GM18519 (cell line): ENCODE measurements around the gene FHIP1A.
"Not testable (repeated sequence)": the region's sequence is repeated elsewhere in the genome, so short reads cannot be mapped to it uniquely, and the experiment has no call there.

Experiments
- ATAC-seq: cut with Tn5 transposase; IDR thresholded peaks from one replicate; pipeline ENCODE4 v1.9.1; 2021; ENCODE audit warnings: mild to moderate bottlenecking, moderate library complexity; ENCODE audit not compliant: unreplicated experiment, low FRiP score

The FHIP1A gene

DNA sequence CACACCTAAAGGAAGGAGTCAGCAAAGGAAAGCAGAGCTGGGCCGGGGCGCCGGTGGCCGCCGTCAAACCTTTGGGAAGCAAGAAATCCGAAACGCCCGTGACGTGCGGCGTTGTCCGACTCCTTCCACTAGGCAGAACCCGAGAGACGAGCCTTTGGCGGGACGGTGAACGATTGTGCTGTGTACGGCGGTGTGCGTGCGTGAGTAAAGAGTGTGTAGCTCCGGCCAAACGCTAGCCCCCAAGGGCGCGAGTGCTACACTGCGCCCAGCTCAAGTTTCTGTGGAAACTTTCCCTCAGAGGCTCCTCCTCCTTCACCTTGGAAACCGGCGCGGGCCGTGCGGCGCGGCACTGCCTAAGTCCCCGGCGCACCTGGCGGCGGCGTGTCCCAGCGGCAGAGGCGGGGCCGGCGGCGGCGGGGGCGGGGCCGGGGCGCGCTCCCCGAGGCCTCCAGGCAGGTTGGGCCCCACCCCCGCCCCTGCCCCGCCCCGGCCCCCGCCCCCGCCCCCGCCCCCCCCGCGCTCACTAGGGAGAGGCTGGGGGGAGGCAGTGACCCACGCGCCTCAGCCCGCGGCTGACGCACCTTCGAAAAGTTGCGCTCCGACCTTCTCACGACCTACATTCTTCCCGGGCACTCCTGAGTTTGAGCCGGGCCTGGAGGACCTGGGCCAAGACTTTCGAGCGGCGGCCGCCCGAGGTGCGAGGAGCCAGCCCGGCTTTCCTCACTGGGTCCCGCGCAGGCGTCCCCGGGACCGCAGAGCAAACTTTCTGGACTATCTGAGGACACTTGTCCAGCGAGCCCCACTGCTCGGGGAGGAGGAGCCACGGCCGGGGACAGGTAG lies at the start of gene FHIP1A:
FHIP1A (plus strand) TSS at position 547 of the 840 bp plus-strand sequence. CDS start 157,084 bp downstream, outside the sequence.
- ATAC-seq = peak; percentile 83

GRCh38 chr4:151359576-151359975 lies 49.4 kb upstream of the FHIP1A start:
- ATAC-seq = no peak

GRCh38 chr4:151361126-151361525 lies 47.9 kb upstream of the FHIP1A start:
- ATAC-seq = no peak

DNA sequence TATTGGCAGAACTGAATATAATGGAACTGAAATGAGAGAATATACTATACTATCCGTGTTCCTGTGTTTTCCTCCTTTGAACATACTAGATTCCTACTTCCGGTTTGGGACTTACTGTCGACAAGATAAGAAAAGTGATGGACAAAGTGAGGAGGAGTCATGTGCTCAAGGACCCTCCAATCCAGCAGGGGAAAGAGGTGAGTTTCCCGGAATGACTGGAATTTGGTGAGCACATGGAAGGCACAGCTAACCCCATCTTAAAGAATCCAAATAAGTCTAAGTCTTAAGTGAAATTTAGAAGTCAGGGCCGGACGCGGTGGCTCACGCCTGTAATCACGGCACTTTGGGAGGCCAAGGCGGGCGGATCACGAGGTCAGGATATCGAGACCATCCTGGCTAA lies 47.0 kb upstream of the FHIP1A start:
- ATAC-seq = no peak

- ATAC-seq = peak; percentile 92
Measured at GRCh38 chr4:151362404-151363164, 46.4 kb upstream of the FHIP1A start.

GRCh38 chr4:151376540-151376939 lies 32.4 kb upstream of the FHIP1A start:
- no peak for ATAC-seq

DNA sequence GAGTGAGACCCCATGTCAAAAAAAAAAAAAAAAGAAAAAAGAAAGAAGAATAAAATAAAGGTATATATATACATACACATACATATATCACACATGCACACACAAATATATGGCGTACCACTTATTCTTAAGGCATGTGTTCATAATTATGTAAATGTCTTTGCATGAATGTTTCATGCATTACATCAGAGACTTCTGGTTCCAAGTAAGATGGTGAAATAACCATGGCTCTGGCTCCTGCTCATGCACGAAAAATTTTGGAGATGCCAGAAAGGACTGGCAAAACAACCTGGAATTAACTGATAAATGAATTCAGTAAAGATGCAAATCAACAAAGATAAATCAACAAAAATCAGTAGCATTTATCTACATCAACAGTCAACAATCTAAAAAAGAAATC lies 19.7 kb upstream of the FHIP1A start:
- no peak for ATAC-seq

GRCh38 chr4:151389799-151390198 lies 19.2 kb upstream of the FHIP1A start:
- not testable (repeated sequence) for ATAC-seq

GRCh38 chr4:151395873-151396272 lies 13.1 kb upstream of the FHIP1A start:
- ATAC-seq = no peak

DNA sequence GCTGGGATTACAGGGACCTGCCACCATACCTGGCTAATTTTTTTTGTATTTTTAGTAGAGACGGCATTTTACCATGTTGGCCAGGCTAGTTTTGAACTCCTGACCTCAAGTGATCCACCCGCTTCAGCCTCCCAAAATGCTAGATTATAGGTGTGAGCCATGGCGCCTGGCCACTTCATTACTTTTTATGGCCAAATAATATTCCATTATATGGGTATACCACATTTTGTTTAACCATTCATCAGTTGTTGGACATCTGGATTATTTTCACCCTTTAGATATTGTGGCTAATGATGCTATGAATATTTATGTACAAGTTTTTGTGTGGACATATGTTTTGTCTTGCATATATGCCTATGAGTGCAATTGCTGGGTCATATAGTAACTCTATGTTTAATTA lies 8.6 kb upstream of the FHIP1A start:
- no peak for ATAC-seq

GRCh38 chr4:151401739-151402138 lies 7.2 kb upstream of the FHIP1A start:
- no peak for ATAC-seq

- ATAC-seq = no peak
Measured at GRCh38 chr4:151402145-151402865, 6.7 kb upstream of the FHIP1A start.

GRCh38 chr4:151403656-151404055 lies 5.3 kb upstream of the FHIP1A start:
- ATAC-seq = no peak

DNA sequence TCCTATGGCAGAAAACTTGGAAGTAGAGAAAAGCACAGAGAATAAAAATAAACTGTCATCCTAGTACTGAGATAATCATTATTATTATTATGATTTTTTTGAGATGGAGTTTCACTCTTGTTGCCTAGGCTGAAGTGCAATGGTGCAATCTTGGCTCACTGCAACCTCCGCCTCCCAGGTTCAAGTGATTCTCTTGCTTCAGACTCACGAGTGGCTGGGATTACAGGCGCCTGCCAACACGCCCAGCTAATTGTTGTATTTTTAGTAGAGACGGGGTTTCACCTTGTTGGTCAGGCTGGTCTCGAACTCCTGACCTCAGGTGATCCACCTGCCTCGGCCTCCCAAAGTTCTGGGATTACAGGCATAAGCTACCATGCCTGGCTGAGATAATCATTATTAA lies 4.2 kb upstream of the FHIP1A start:
- ATAC-seq = not testable (repeated sequence)

GRCh38 chr4:151407018-151407417 lies 2.0 kb upstream of the FHIP1A start:
- no peak for ATAC-seq

GRCh38 chr4:151407466-151408379 lies 1.3 kb upstream of the FHIP1A start:
- ATAC-seq = peak; percentile 80

GRCh38 chr4:151408380-151408629 lies 671 bp upstream of the FHIP1A start:
- no peak for ATAC-seq

DNA sequence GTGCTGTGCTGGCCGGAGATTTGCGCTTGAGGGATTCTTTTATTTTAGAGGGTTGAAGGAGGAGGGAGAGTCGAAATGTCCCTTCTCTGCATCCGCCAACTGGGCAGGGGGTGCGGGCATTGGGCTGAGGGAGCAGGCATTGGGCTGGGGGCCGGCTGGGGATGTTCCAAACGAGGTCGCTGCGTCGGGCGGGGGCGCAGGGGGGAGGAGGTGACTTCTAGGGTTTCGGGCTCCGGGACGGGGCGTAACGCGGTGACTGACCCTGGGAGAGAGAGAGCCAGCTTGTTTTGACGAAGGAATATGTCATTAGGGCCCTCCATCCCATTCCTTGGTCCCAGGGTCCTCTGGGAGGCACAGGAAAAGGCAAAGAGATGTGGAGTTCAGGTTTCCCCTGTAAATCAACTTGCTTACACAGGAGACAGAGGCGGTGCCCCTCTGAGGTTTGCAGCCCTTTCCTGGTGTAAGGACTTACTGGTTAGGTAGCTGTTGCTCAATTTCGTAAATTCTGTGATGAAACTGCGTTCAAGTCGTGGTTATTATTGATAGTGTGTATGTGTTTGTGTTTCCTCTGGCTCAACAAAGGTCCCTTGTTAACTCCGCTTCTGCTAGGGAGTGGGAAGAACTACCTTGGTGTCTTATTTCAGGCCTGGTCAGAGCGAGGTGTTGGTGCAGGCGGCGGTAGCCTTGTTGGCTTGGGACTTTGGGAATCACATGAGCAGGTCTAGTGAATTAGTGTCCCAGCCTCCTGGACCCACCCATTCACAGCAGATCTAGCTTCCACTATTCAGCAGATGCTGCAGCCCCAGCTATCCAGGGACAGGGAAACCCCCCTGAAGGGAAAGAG lies 716 bp downstream of the FHIP1A start:
- ATAC-seq = no peak

GRCh38 chr4:151415978-151416377 lies 7.0 kb downstream of the FHIP1A start:
- no peak for ATAC-seq
